GM21526 (cell line): ENCODE measurements around the gene ERLIN1.
"Not testable (repeated sequence)": the region's sequence is repeated elsewhere in the genome, so short reads cannot be mapped to it uniquely, and the experiment has no call there.

ENCODE experiments used
- ATAC-seq: cut with Tn5 transposase; IDR thresholded peaks from one replicate; pipeline ENCODE4 v1.9.1; 2021; ENCODE audit warnings: moderate library complexity; ENCODE audit not compliant: unreplicated experiment, low FRiP score

ERLIN1 gene

GRCh38 chr10:100138921-100139496 lies 46.8 kb downstream of the ERLIN1 start:
- ATAC-seq = no peak

DNA sequence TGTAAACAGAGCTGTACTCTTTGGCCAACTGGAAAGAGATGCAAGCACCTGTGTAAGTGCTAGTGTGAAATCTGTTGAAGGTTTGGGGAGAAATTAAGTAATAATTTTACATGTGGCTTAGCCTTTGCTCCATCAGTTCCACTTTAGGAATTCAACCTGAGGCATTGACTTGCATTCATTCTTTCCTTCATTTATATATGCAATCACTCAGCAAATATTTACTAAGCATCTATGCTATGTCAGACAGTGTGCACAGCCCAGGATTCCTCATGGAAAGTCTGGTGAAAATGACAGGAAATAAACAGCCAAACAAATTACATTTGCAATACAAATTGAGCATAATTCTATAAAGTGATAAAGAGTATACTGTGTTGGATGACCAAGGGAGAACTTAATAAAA lies 50.3 kb downstream of the ERLIN1 start:
- ATAC-seq = no peak

DNA sequence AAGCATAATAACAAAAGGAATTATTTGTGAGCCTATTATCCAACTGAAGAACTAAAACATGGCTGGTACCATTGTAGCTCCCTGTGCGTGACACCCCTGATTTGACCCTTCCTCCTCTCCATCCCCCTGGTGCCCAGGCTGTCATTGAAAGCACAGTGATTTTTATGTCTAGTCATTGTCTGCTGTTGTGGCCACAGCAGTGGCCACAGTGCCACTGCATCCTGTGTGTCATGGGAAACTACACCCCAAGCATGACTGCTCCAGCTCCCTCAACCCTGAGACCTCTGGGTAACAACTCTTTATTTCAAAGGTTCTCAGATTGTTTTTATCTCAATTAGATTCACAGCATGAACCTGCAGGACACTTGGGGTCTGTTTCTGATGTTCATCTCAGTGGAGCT lies 52.0 kb downstream of the ERLIN1 start:
- ATAC-seq = no peak

GRCh38 chr10:100132427-100132826 lies 53.4 kb downstream of the ERLIN1 start:
- no peak for ATAC-seq

DNA sequence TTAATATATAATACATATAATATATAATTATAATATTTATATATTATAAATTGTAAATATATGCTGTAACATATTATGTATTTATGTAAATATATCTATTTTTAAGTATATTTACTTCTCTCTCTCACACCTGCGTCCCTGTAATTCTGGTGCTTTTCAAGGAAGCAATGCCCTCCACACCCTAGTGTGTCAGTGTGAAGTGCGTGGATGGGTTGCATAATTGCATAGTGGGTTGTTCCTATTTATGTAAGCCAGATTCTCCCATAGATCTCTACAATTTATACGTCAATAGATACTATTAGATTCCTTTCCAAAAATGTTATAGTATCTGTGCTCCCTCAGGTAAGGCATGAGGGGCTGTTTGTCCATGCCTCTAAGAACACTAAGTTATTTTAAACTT lies 54.3 kb downstream of the ERLIN1 start:
- ATAC-seq = no peak

- ATAC-seq = no peak
Measured at GRCh38 chr10:100130831-100131230, 55.0 kb downstream of the ERLIN1 start.

GRCh38 chr10:100129424-100129823 lies 56.4 kb downstream of the ERLIN1 start:
- ATAC-seq = no peak

- ATAC-seq = no peak
Measured at GRCh38 chr10:100128951-100129350, 56.9 kb downstream of the ERLIN1 start.

GRCh38 chr10:100125335-100125734 lies 60.5 kb downstream of the ERLIN1 start:
- not testable (repeated sequence) for ATAC-seq

- no peak for ATAC-seq
Measured at GRCh38 chr10:100124097-100124496, 61.7 kb downstream of the ERLIN1 start.

DNA sequence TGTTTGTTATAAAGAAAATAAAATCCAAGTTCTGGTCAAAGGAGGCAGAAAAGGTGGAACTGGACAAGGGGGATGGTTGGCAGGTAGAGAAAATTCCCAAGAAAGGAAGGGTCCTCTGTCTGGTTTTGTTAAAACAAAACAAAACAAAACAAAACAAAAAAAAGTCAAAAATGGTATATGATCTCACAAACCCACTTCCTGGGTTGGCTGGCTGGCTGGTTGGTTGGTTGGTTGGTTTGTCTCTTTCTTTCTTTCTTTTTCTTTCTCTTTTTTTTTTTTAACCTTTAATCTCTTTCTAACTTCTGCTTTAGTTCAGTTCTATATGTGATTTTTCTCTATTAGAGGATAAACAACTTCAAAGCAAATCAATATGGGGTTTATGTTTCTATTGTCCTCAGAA lies 63.0 kb downstream of the ERLIN1 start:
- no peak for ATAC-seq

DNA sequence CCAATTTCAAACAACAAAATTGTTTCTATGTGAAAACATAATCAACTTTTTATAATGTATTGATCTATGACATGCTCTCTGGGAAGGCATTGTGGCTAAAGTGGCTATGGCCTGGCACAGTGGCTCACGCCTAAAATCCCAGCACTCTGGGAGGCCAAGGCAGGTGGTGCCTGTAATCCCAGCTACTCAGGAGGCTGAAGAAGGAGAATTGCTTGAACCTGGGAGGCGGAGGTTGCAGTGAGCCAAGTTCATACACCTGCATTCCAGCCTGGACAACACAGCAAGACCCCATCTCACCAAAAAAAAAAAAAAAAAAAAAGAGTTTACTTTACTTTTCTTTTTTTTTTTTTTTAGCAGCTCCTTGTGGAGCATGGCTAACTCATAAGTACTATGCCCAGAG lies 65.3 kb downstream of the ERLIN1 start:
- ATAC-seq = no peak

GRCh38 chr10:100119726-100120125 lies 66.1 kb downstream of the ERLIN1 start:
- no peak for ATAC-seq

DNA sequence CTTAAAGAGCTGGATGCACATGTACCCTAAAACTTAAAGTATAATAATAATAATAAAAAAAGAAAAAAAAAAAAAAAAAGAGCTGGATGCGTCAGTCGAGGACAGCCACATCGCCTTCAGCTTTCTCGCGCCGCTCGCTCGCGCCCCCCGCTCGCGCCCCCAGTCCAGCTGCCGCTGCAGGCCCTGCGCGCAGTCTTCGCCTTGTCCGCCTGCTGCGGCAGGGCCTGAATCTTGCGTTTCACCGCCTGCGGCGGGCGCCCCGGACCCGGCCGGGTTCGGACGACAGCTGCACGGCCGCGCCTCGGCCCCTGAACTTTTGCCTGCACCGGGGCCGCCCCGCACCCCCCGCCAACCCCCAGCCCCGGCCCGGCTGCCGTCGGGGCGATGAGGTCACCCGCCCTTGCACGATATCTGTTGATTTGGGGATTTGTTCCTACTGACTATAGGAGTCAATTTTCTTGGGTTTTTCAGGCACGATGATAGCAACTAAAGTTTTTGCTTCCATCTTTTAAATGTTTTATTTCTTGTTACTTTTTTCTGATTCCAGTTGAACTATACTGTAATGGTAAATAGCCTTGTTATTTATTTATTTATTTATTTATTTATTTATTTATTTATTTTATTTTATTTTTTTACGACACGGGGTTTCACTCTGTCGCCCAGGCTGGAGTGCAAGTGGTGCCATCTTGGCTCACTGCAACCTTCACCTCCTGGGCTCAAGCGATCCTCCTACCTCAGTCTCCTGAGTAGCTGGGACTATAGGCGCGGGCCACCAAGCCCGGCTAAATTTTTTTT lies 70.7 kb downstream of the ERLIN1 start:
- ATAC-seq = no peak

- no peak for ATAC-seq
Measured at GRCh38 chr10:100114460-100114859, 71.4 kb downstream of the ERLIN1 start.

DNA sequence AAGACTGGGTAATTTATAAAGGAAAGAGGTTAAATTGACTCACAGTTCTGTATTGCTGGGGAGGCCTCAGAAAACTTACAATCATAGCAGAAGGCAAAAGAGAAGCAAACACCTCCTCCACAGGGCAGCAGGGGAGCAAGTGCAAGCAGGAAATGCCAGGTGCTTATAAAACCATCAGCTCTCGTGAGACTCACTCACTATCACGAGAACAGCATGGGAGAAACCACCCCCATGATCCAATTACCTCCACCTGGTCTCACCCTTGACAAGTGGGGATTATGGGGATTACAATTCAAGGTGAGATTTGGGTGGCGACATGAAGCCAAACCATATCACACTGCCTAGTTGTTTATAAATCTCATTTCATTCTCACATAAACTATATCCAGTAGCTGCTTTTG lies 76.2 kb downstream of the ERLIN1 start:
- ATAC-seq = no peak

GRCh38 chr10:100106865-100107264 lies 79.0 kb downstream of the ERLIN1 start:
- no peak for ATAC-seq

- no peak for ATAC-seq
Measured at GRCh38 chr10:100104300-100104699, 81.5 kb downstream of the ERLIN1 start.

GRCh38 chr10:100103581-100103980 lies 82.2 kb downstream of the ERLIN1 start:
- no peak for ATAC-seq

DNA sequence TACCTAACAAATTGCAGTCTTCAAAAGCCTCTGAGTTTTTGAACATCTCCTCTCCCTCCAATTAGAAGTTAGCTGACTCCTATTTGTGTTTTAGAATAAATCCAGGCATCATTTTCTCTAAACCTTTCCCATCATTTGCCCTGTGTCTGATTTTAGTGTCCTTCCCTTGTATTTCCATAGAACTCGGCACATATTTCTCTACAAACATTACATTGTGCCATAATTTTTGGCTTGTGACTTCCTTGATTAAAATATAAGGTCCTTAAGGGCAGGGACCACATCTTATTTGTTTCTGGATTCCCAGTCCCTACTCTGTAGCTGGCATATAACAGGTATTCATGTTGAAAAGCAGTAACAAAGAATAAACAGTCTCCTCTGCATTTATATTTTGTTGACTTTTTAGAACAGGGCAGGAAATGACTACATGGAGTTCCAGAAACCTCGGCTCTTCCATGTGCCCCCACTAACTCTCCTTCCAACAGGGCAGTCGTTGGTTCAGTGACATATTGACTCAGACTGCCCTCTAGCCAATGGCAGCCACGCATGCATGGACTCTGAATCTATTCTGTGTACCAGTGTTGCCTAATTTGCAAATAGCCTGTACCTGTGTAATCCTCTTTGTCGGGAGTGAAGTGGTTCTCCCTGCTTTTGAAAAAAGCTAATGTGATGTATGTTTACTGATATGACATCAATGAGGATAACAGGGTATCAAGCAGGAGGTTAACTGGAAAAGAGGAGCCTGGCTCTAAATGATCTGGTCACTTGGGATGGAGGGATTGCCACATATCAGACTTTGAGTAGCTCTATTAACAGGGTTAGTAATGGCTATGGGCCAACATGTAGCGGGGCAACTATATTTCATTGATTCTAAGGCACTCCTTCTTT lies 84.4 kb downstream of the ERLIN1 start:
- ATAC-seq = no peak

DNA sequence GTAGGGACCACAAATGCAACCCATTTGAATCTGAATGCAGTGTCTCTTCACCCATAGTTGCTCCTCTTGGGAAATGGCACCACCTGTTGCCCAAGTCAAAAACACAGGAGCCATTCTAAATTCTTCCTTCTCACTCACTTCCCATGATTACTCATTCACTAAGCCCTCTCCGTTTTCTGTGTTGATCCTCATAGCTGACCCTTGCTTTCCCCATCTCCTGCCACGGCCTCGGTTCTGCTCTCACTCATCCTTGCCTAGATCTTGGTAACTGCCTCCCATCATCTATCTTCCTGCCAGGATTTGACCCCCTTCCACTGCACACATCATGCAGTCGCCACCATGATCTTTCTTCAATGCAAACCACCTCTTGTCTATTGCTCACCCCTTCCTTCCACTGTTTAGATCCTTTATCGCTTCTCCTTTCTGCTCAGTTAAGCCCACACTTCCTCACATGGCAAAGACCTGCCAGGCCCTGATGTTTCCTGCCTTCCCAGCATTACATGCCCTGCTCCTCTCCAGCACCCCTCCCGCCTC lies 85.1 kb downstream of the ERLIN1 start:
- no peak for ATAC-seq
